ENCODE measurements around the gene SPATA2.

The SPATA2 gene

GRCh38 chr20:49853640-49854039, 61.7 kb downstream of the SPATA2 start:
- FAIRE-seq (no peak), DNase-seq (ENCODE audit: insufficient read length, low spot score) (no peak)
- TF ChIP-seq SPI1 (IDR thresholded peaks at IDR 0.05; ENCODE audit: low read depth, low read length): no peak
- TF ChIP-seq POU2F2 (IDR thresholded peaks at IDR 0.05; ENCODE audit: low read depth, low read length): no peak
- no peak for TF ChIP-seq POLR2AphosphoS5 (IDR thresholded peaks at IDR 0.05; ENCODE audit: low read depth, low read length)
- TF ChIP-seq PAX5 (IDR thresholded peaks at IDR 0.05; ENCODE audit: insufficient read depth, low read length, severe bottlenecking): no peak
- no peak for TF ChIP-seq TAF1 (IDR thresholded peaks at IDR 0.05; ENCODE audit: low read depth, low read length)
- no peak for TF ChIP-seq POLR2A (IDR thresholded peaks at IDR 0.05; ENCODE audit: low read depth, low read length)

Data from GM12891 (cell line).